Measurements from ENCODE around the gene RBBP6. TPM values are rescaled to one million over a fixed set of nuclear protein-coding genes. Genes with fewer than 3 reads are reported as not detected.
"Not testable (repeated sequence)": the region's sequence is repeated elsewhere in the genome, so short reads cannot be mapped to it uniquely, and the experiment has no call there.

The RBBP6 gene
- total RNA-seq, 1 donor from 2014 or later: 33.0 TPM

- no peak for TF ChIP-seq CTCF (IDR thresholded peaks at IDR 0.05)
- Mint-ChIP-seq H3K36me3 (ENCODE audit: low read depth) (peaks cover 45% of the 10 kb centered on the region), H3K27me3 (ENCODE audit: low read depth) (no peaks in the 10 kb centered on the region), H3K9me3 (ENCODE audit: low read depth) (no peaks in the 10 kb centered on the region), H3K4me1 (ENCODE audit: low read depth) (no peaks in the 10 kb centered on the region), H3K27ac (ENCODE audit: unreplicated experiment) (no peak overlapping the region), H3K4me3 (ENCODE audit: unreplicated experiment) (no peak overlapping the region)
- no peak for DNase-seq (ENCODE audit: low spot score)
These were observed 31.7 kb downstream of the RBBP6 start for GRCh38 chr16:24571096-24571495.

- H3K36me3 Mint-ChIP-seq (ENCODE audit: low read depth): peaks cover 44% of the 10 kb centered on the region
These were observed 32.7 kb downstream of the RBBP6 start for GRCh38 chr16:24572069-24572468.

GRCh38 chr16:24573141-24573540 lies 33.8 kb downstream of the RBBP6 start:
- no peaks in the 10 kb centered on the region for H3K4me1 Mint-ChIP-seq (ENCODE audit: low read depth)
- DNase-seq (ENCODE audit: low spot score): no peak
- H3K27me3 Mint-ChIP-seq (ENCODE audit: low read depth): no peaks in the 10 kb centered on the region
- no peak for TF ChIP-seq CTCF (IDR thresholded peaks at IDR 0.05)
- H3K36me3 Mint-ChIP-seq (ENCODE audit: low read depth): peaks cover 40% of the 10 kb centered on the region
- H3K4me3 Mint-ChIP-seq (ENCODE audit: unreplicated experiment): no peak overlapping the region
- H3K27ac Mint-ChIP-seq (ENCODE audit: unreplicated experiment): no peak overlapping the region
- no peaks in the 10 kb centered on the region for H3K9me3 Mint-ChIP-seq (ENCODE audit: low read depth)

More at GRCh38 chr16:24572069-24572468, 32.7 kb downstream of the RBBP6 start:
- Mint-ChIP-seq H3K4me3 (ENCODE audit: unreplicated experiment) (no peak overlapping the region), H3K9me3 (ENCODE audit: low read depth) (no peaks in the 10 kb centered on the region), H3K4me1 (ENCODE audit: low read depth) (no peaks in the 10 kb centered on the region), H3K27ac (ENCODE audit: unreplicated experiment) (no peak overlapping the region), H3K27me3 (ENCODE audit: low read depth) (no peaks in the 10 kb centered on the region)
- TF ChIP-seq CTCF (IDR thresholded peaks at IDR 0.05): no peak
- DNase-seq (ENCODE audit: low spot score): no peak

- not testable (repeated sequence) for H3K27me3 Mint-ChIP-seq (ENCODE audit: low read depth); H3K27ac Mint-ChIP-seq (ENCODE audit: unreplicated experiment); H3K9me3 Mint-ChIP-seq (ENCODE audit: low read depth); H3K4me1 Mint-ChIP-seq (ENCODE audit: low read depth); DNase-seq (ENCODE audit: low spot score); H3K4me3 Mint-ChIP-seq (ENCODE audit: unreplicated experiment)
- H3K36me3 Mint-ChIP-seq (ENCODE audit: low read depth): peaks cover 25% of the 10 kb centered on the region
These were observed 35.4 kb downstream of the RBBP6 start for GRCh38 chr16:24574515-24575485.

- H3K4me1 Mint-ChIP-seq (ENCODE audit: low read depth); H3K4me3 Mint-ChIP-seq (ENCODE audit: unreplicated experiment); DNase-seq (ENCODE audit: low spot score); H3K27me3 Mint-ChIP-seq (ENCODE audit: low read depth); H3K9me3 Mint-ChIP-seq (ENCODE audit: low read depth); H3K27ac Mint-ChIP-seq (ENCODE audit: unreplicated experiment): not testable (repeated sequence)
- peaks cover 20% of the 10 kb centered on the region for H3K36me3 Mint-ChIP-seq (ENCODE audit: low read depth)
These were observed 36.4 kb downstream of the RBBP6 start for GRCh38 chr16:24575791-24576190.

- H3K4me1 Mint-ChIP-seq (ENCODE audit: low read depth): peaks cover 3% of the 10 kb centered on the region
- no peaks in the 10 kb centered on the region for H3K27me3 Mint-ChIP-seq (ENCODE audit: low read depth)
- no peaks in the 10 kb centered on the region for H3K9me3 Mint-ChIP-seq (ENCODE audit: low read depth)
- TF ChIP-seq CTCF (IDR thresholded peaks at IDR 0.05): no peak
- H3K4me3 Mint-ChIP-seq (ENCODE audit: unreplicated experiment): no peak overlapping the region
- H3K27ac Mint-ChIP-seq (ENCODE audit: unreplicated experiment): no peak overlapping the region
- H3K36me3 Mint-ChIP-seq (ENCODE audit: low read depth): peaks cover 6% of the 10 kb centered on the region
- DNase-seq (ENCODE audit: low spot score): no peak
These were observed 37.8 kb downstream of the RBBP6 start for GRCh38 chr16:24577167-24577566.

Measured in chondrocyte (in vitro differentiated cells).